GM23248 (cell line): ENCODE data around the gene EXOC1. TPM values are rescaled to one million over a fixed set of nuclear protein-coding genes. Genes with fewer than 3 reads are reported as not detected.

ENCODE experiments used
- DNase-seq: peaks from one replicate; pipeline ENCODE4 v3.0.0-alpha.2; 2015
- H2AFZ ChIP-seq: fragments of 200-600 bp; sonication (generic); 2 replicates; pipeline ENCODE4 v1.6.1; 2016; ENCODE audit warnings: antibody characterized with exemption
- H3F3A ChIP-seq: fragments of 200-600 bp; sonication (generic); 2 replicates; pipeline ENCODE4 v1.6.1; 2016; ENCODE audit warnings: mild to moderate bottlenecking, antibody characterized with exemption, mixed run types; ENCODE audit not compliant: insufficient read depth
- H3K27ac ChIP-seq: fragments of 200-600 bp; sonication (generic); 2 replicates; pipeline ENCODE4 v1.5.1; 2016; ENCODE audit warnings: mild to moderate bottlenecking
- H3K27me3 ChIP-seq: fragments of 200-600 bp; sonication (generic); replicated peaks from 2 replicates; pipeline ENCODE4 v1.6.1; 2016; ENCODE audit warnings: mild to moderate bottlenecking; ENCODE audit not compliant: insufficient read depth
- H3K36me3 ChIP-seq: fragments of 200-600 bp; sonication (generic); 2 replicates; pipeline ENCODE4 v1.6.1; 2016; ENCODE audit warnings: low read depth, mild to moderate bottlenecking
- H3K4me1 ChIP-seq: fragments of 200-600 bp; sonication (generic); 2 replicates; pipeline ENCODE4 v1.6.1; 2016; ENCODE audit warnings: mild to moderate bottlenecking; ENCODE audit not compliant: insufficient read depth
- H3K4me2 ChIP-seq: fragments of 200-600 bp; sonication (generic); one replicate; pipeline ENCODE4 v1.6.1; 2016; ENCODE audit warnings: mild to moderate bottlenecking; ENCODE audit not compliant: unreplicated experiment
- H3K4me3 ChIP-seq: fragments of 200-600 bp; sonication (generic); 2 replicates; pipeline ENCODE4 v1.5.1; 2016; ENCODE audit warnings: mild to moderate bottlenecking
- H3K79me2 ChIP-seq: fragments of 200-600 bp; sonication (generic); 2 replicates; pipeline ENCODE4 v1.6.1; 2016; ENCODE audit warnings: mild to moderate bottlenecking; ENCODE audit not compliant: insufficient read depth
- H3K9ac ChIP-seq: fragments of 200-600 bp; sonication (generic); 2 replicates; pipeline ENCODE4 v1.6.1; 2016; ENCODE audit warnings: mild to moderate bottlenecking
- H3K9me2 ChIP-seq: fragments of 200-600 bp; sonication (generic); 2 replicates; pipeline ENCODE4 v1.6.1; 2016; ENCODE audit warnings: mixed run types, mild to moderate bottlenecking, moderate library complexity; ENCODE audit not compliant: insufficient read depth
- H3K9me3 ChIP-seq: fragments of 200-600 bp; sonication (generic); one replicate; pipeline ENCODE4 v1.6.1; 2017; ENCODE audit warnings: low read depth
- H4K20me1 ChIP-seq: fragments of 200-600 bp; sonication (generic); 2 replicates; pipeline ENCODE4 v1.6.0; 2016; ENCODE audit not compliant: insufficient read depth
- EZH2 ChIP-seq: fragments of 200-600 bp; sonication (generic); IDR thresholded peaks from 2 replicates; pipeline ENCODE4 v1.6.1; 2018; ENCODE audit warnings: antibody characterized with exemption, mild to moderate bottlenecking; ENCODE audit not compliant: insufficient read depth, poor library complexity, severe bottlenecking
- EZH2phosphoT487 ChIP-seq: fragments of 200-600 bp; sonication (generic); IDR thresholded peaks from 2 replicates; pipeline ENCODE4 v1.6.1; 2018; ENCODE audit warnings: antibody characterized with exemption, moderate library complexity, mild to moderate bottlenecking, low read depth; ENCODE audit not compliant: insufficient read depth
- WGBS, 2 experiments: methylation state at CpG; one replicate each; pipeline ENCODE4 v1.1.6; 2015 to 2017; ENCODE audit warnings: low lambda C conversion rate in 2 of 2, low coverage in 1 of 2; ENCODE audit errors: missing lambda C conversion rate in 2 of 2; 5-methylcytosine and 5-hydroxymethylcytosine counted together
- in situ Hi-C: fragments of 300-500 bp; cut with MboI; formaldehyde crosslinking; loops from 2 replicates; pipeline ENCODE4 v1.15.0; 2020
- polyA plus RNA-seq: library from polyadenylated mRNA; unstranded; fragments of >200 nt; fragmentation: Nextera tagmentation; extraction: Ambion mirVana; gene quantifications from 2 replicates; pipeline ENCODE4 v1.2.1, GENCODE V29; 2016
- total RNA-seq: library from RNA; depleted of rRNA; stranded (reverse); fragments of >200 nt; shearing (Covaris generic); gene quantifications from 2 replicates; pipeline ENCODE4 v1.2.3, GENCODE V29; 2014; rRNA removed

The EXOC1 gene
- total RNA-seq: 44.7 and 46.9 TPM in 2 replicates
- polyA plus RNA-seq: 33.2 and 35.5 TPM in 2 replicates

GRCh38 chr4:55853484-55854046 lies at the start of gene EXOC1:
TSS of gene EXOC1 (plus strand) at chr4:55853648. CDS start at chr4:55858324, 4,676 bp downstream.
- Histone ChIP-seq H3K4me1 (peaks cover 11% of the 10 kb centered on the region), H4K20me1 (no peaks in the 10 kb centered on the region), H3K36me3 (no peaks in the 10 kb centered on the region), H3K4me3 (peak within 1 kb of the TSS; percentile 98), H3K9me2 (no peaks in the 10 kb centered on the region), H2AFZ (peak within 1 kb of the TSS; percentile 97), H3K4me2 (peak within 1 kb of the TSS; percentile 100), H3K27me3 (no peaks in the 10 kb centered on the region), H3K9ac (peak within 1 kb of the TSS; percentile 92), H3K27ac (peak within 1 kb of the TSS; percentile 70), H3K79me2 (peaks cover 50% of the 10 kb centered on the region), H3K9me3 (no peaks in the 10 kb centered on the region), H3F3A (no peaks in the 10 kb centered on the region)
- in situ Hi-C loops: loop anchor here (25.0 kb wide), 1 partner anchor 416 kb away; no protein-coding TSS in a partner anchor
- WGBS, 2 experiments: 1% methylated on average over 46 to 50 of the region's 50 CpGs
- DNase-seq: peak; percentile 99
- TF ChIP-seq EZH2phosphoT487: no peak

- Histone ChIP-seq H3K9me2 (no peaks in the 10 kb centered on the region), H2AFZ (no peak overlapping the region), H3K4me2 (no peak overlapping the region), H3K9ac (no peak overlapping the region), H3K36me3 (no peaks in the 10 kb centered on the region), H4K20me1 (no peaks in the 10 kb centered on the region), H3F3A (no peaks in the 10 kb centered on the region), H3K9me3 (no peaks in the 10 kb centered on the region), H3K79me2 (no peaks in the 10 kb centered on the region), H3K27me3 (no peaks in the 10 kb centered on the region), H3K4me3 (no peak overlapping the region), H3K27ac (no peak overlapping the region), H3K4me1 (no peaks in the 10 kb centered on the region)
- in situ Hi-C loops: no loop called here
- TF ChIP-seq EZH2phosphoT487 (no peak), EZH2 (no peak)
- no peak for DNase-seq
These were observed 45.9 kb upstream of the EXOC1 start for GRCh38 chr4:55807556-55807955.

- no peaks in the 10 kb centered on the region for H4K20me1 ChIP-seq
- H3K9ac ChIP-seq: no peak overlapping the region
- H3K79me2 ChIP-seq: no peaks in the 10 kb centered on the region
- no peaks in the 10 kb centered on the region for H3K4me1 ChIP-seq
- TF ChIP-seq EZH2phosphoT487: no peak
- no peak for TF ChIP-seq EZH2
- no peaks in the 10 kb centered on the region for H3F3A ChIP-seq
- H3K4me3 ChIP-seq: no peak overlapping the region
- no peak overlapping the region for H3K4me2 ChIP-seq
- no peaks in the 10 kb centered on the region for H3K36me3 ChIP-seq
- 0% methylated on average over 2 of the region's 2 CpGs for WGBS, 2 experiments
- DNase-seq: no peak
- no peaks in the 10 kb centered on the region for H3K27me3 ChIP-seq
- H3K9me2 ChIP-seq: no peaks in the 10 kb centered on the region
- H2AFZ ChIP-seq: no peak overlapping the region
- in situ Hi-C loops: no loop called here
- no peaks in the 10 kb centered on the region for H3K9me3 ChIP-seq
- no peak overlapping the region for H3K27ac ChIP-seq
These were observed 45.3 kb upstream of the EXOC1 start for GRCh38 chr4:55808186-55808585.

- in situ Hi-C loops: no loop called here
These were observed 44.8 kb upstream of the EXOC1 start for GRCh38 chr4:55808632-55809031.

More at GRCh38 chr4:55808632-55809031, 44.8 kb upstream of the EXOC1 start:
- no peak overlapping the region for H2AFZ ChIP-seq
- H3K9ac ChIP-seq: no peak overlapping the region
- no peaks in the 10 kb centered on the region for H3K79me2 ChIP-seq
- no peak for DNase-seq
- no peak overlapping the region for H3K4me2 ChIP-seq
- H3K27me3 ChIP-seq: no peaks in the 10 kb centered on the region
- no peak for TF ChIP-seq EZH2
- no peak for TF ChIP-seq EZH2phosphoT487
- no peaks in the 10 kb centered on the region for H3K4me1 ChIP-seq
- H4K20me1 ChIP-seq: no peaks in the 10 kb centered on the region
- H3K9me3 ChIP-seq: no peaks in the 10 kb centered on the region
- WGBS, 2 experiments: 11 to 14% methylated on average over 5 of the region's 5 CpGs
- H3K36me3 ChIP-seq: no peaks in the 10 kb centered on the region
- H3K9me2 ChIP-seq: no peaks in the 10 kb centered on the region
- no peak overlapping the region for H3K27ac ChIP-seq
- no peak overlapping the region for H3K4me3 ChIP-seq
- no peaks in the 10 kb centered on the region for H3F3A ChIP-seq
